ENCODE measurements around the gene MYO18A.

DNA sequence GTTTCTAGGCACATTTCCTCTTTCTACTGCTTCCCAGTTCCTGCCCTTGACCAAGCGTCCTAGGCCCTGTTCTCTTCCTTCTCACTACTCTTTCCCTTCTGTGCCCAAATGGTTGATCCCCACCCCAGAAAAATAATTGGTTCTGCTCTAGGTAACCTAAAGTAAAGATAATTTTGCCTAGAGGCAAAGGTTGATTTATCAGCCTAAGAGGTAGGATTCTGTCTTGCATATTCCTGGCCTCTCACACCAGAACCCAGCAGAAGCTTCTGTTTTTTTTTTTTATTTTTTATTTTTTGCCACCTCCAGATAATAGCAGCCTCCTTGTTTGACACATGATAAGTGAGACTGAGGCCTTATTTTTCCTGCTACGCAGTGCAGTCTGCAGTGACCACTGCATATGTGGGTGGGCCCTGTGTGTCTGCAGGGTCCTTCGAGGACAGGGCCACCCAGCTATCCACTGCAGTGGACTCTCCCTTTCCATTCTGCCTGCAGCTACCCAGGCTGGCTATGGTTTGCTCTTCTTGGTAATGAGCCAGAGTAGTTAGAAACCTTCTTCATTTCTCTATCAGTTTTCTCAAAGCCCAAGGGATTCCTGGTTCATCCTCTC lies 136.6 kb downstream of the MYO18A start:
- TF ChIP-seq GATA3 (IDR thresholded peaks at IDR 0.05; ENCODE audit: low read depth, low read length) = no peak
- TF ChIP-seq GATA2 (IDR thresholded peaks at IDR 0.05; ENCODE audit: low read depth, low read length) = no peak

Data from SH-SY5Y (cell line).